Kidney glomerular epithelial cell (primary cell): ENCODE measurements around the gene ZNF471.
A peak's percentile ranks its signal among the peaks of the same experiment; 100 is the strongest.

Experiments
- DNase-seq: peaks from one replicate; lab custom pipeline; 2025; lab: John Stamatoyannopoulos, UW

Gene ZNF471

GRCh38 chr19:56507446-56508289 is at the start of gene ZNF471:
Gene ZNF471, plus strand, starts transcription at chr19:56507855. Its CDS starts 3,717 bp downstream, at chr19:56511572.
- peak; percentile 95 for DNase-seq

GRCh38 chr19:56474308-56474707 is 33.3 kb upstream of the ZNF471 start:
- no peak for DNase-seq

- no peak for DNase-seq
These were observed 31.6 kb upstream of the ZNF471 start for GRCh38 chr19:56476093-56476492.

GRCh38 chr19:56476651-56477428 is 30.8 kb upstream of the ZNF471 start, which contains the start of gene ZNF667:
Gene ZNF667, minus strand, starts transcription at chr19:56477345. Its CDS starts 14,975 bp downstream, at chr19:56462370.
- peak; percentile 60 for DNase-seq

- DNase-seq: peak; percentile 92
These were observed 30.0 kb upstream of the ZNF471 start for GRCh38 chr19:56477429-56478338.

GRCh38 chr19:56491399-56491798 is 16.3 kb upstream of the ZNF471 start:
- DNase-seq: no peak

- no peak for DNase-seq
These were observed 3.1 kb upstream of the ZNF471 start for GRCh38 chr19:56504581-56504980.

- DNase-seq: peak; percentile 72
These were observed 679 bp downstream of the ZNF471 start for GRCh38 chr19:56508290-56508778.

GRCh38 chr19:56525214-56525860 is 17.7 kb downstream of the ZNF471 start:
- no peak for DNase-seq

GRCh38 chr19:56537442-56537841 is 29.8 kb downstream of the ZNF471 start:
- no peak for DNase-seq

- peak; percentile 76 for DNase-seq
These were observed 30.7 kb downstream of the ZNF471 start for GRCh38 chr19:56538254-56538760.

- peak; percentile 42 for DNase-seq
These were observed 31.2 kb downstream of the ZNF471 start, which contains the start of gene ZFP28 for GRCh38 chr19:56538761-56539263. Gene ZFP28, plus strand, starts transcription at chr19:56538948. Its CDS starts 71 bp downstream, at chr19:56539019.

GRCh38 chr19:56543776-56544175 is 36.1 kb downstream of the ZNF471 start:
- DNase-seq: no peak

GRCh38 chr19:56547535-56547934 is 39.9 kb downstream of the ZNF471 start:
- no peak for DNase-seq

GRCh38 chr19:56554272-56554869 is 46.7 kb downstream of the ZNF471 start:
- DNase-seq: no peak

GRCh38 chr19:56562766-56563165 is 55.1 kb downstream of the ZNF471 start:
- no peak for DNase-seq

- DNase-seq: no peak
These were observed 59.2 kb downstream of the ZNF471 start for GRCh38 chr19:56566904-56567273.

- peak; percentile 89 for DNase-seq
These were observed 59.8 kb downstream of the ZNF471 start, which contains the start of gene ZNF470 for GRCh38 chr19:56567274-56568120. Gene ZNF470, plus strand, starts transcription at chr19:56567468. Its CDS starts 2,844 bp downstream, at chr19:56570312.

GRCh38 chr19:56572589-56572988 is 64.9 kb downstream of the ZNF471 start:
- DNase-seq: no peak
